ENCODE results near the gene TARBP1. TPM values are rescaled to one million over a fixed set of nuclear protein-coding genes. Genes with fewer than 3 reads are reported as not detected.
A peak's percentile ranks its signal among the peaks of the same experiment; 100 is the strongest.

The TARBP1 gene
- total and polyA plus RNA-seq, 2 of the 4 experiments (the other 2 are of a cell fraction), result 10.6 to 17.7 TPM

GRCh38 chr1:234486858-234487840 lies 8.2 kb upstream of the TARBP1 start:
- Histone ChIP-seq H3K4me1 (ENCODE audit: control insufficient read depth, insufficient read depth, low read length) (peaks cover 4% of the 10 kb centered on the region), H3K36me3 (ENCODE audit: control insufficient read depth, insufficient read depth, low read length) (no peaks in the 10 kb centered on the region), H3K14ac (replicated peaks; ENCODE audit: low read depth, low read length) (no peak overlapping the region; the same call in 1 of the 2 replicates), H3K79me1 (ENCODE audit: low read depth in 1 of 2, low read length in 2 of 2) (no peaks in the 10 kb centered on the region), H3K18ac (ENCODE audit: low read depth, low read length) (peak overlapping the region; percentile 40), H2BK5ac (ENCODE audit: low read depth, low read length, poor library complexity, severe bottlenecking) (no peak overlapping the region), H3K27ac (ENCODE audit: insufficient read depth, low read length) (peak overlapping the region; percentile 4; the same call in 1 of the 2 replicates), H4K8ac (ENCODE audit: low read depth in 2 of 2, low read length in 2 of 2) (peak overlapping the region; percentile 1 to 44; a peak in 2 of 4 replicates), H4K20me1 (ENCODE audit: insufficient read depth, low read length) (no peaks in the 10 kb centered on the region), H2BK15ac (ENCODE audit: low read depth, low read length) (peak overlapping the region; percentile 25; the same call in 2 of the 3 replicates), H3K9ac (ENCODE audit: low read depth, low read length) (peak overlapping the region; percentile 47), H3K4me3 (ENCODE audit: insufficient read depth, low read depth, low read length) (no peak overlapping the region), H3K23ac (ENCODE audit: low read depth, low read length) (peak overlapping the region; percentile 14; the same call in 1 of the 2 replicates), H3K4me2 (ENCODE audit: low read depth, low read length) (peak overlapping the region; percentile 38), H2AK5ac (ENCODE audit: low read depth, low read length) (peak overlapping the region; percentile 5; the same call in 1 of the 2 replicates), H2AFZ (replicated peaks; ENCODE audit: low read length, poor library complexity) (peak overlapping the region; percentile 72), H3K9me1 (ENCODE audit: insufficient read depth, low read length) (no peaks in the 10 kb centered on the region), H4K5ac (ENCODE audit: low read depth, low read length) (peak overlapping the region; percentile 16), H3K9me3 (ENCODE audit: control insufficient read depth, insufficient read depth, low read length) (no peaks in the 10 kb centered on the region), H3K27me3 (ENCODE audit: control insufficient read depth, insufficient read depth, low read length) (no peaks in the 10 kb centered on the region), H2AK9ac (replicated peaks; ENCODE audit: low read depth, low read length, poor library complexity) (peak overlapping the region; percentile 42), H4K91ac (ENCODE audit: insufficient read depth, low read depth, low read length) (0 out of 2 replicates have a peak overlapping the region, but pooled peaks have one; percentile 8), H3K56ac (ENCODE audit: extremely low read depth, insufficient read depth, low read length) (peak overlapping the region; percentile 11; the same call in 1 of the 2 replicates), H3K4ac (ENCODE audit: low read depth, low read length) (peak overlapping the region; percentile 31), H2BK20ac (ENCODE audit: low read depth, low read length) (peak overlapping the region; percentile 5; the same call in 1 of the 2 replicates), H2BK120ac (ENCODE audit: low read depth, low read length) (peak overlapping the region; percentile 40)
- dilution Hi-C loops (cut with HindIII; ENCODE audit: low sequenced_read_pairs, unreplicated experiment), result no loop called here
- CTCF ChIA-PET, result interaction anchor here (0.7 to 1.7 kb wide), 13 partner anchors 8 to 929 kb away, joined by 3 to 11 read pairs (median 3); no protein-coding TSS in a partner anchor
- DNase-seq, result peak; percentile 84
- no TSS peak for BruUV-seq (replicated peaks)
- in situ Hi-C loops (cut with MboI; ENCODE audit: low sequenced_read_pairs), result loop anchor here (25.0 kb wide), 1 partner anchor 375 kb away; no protein-coding TSS in a partner anchor
- ATAC-seq (ENCODE audit: low read depth), result peak; percentile 88
- POLR2A ChIA-PET (ENCODE audit: unreplicated experiment), result interaction anchor here (0.5 kb wide), 1 partner anchor 237 kb away, joined by 3 read pairs; no protein-coding TSS in a partner anchor
- intact Hi-C loops (cut with micrococcal nuclease), result loop anchor here (2.0 kb wide), 1 partner anchor 596 kb away; no protein-coding TSS in a partner anchor
- WGBS, 2 experiments (ENCODE audit: extremely low coverage in 2 of 2, insufficient read length in 1 of 2), result 30% methylated on average over 3 of the region's 12 CpGs; no CpG with 5 or more reads in 1 of the 2 experiments
- TF ChIP-seq BHLHE40 (IDR thresholded peaks at IDR 0.05; ENCODE audit: low read depth, low read length) (peak; percentile 8; the same call in 1 of the 2 replicates), SMC3 (IDR thresholded peaks at IDR 0.05; ENCODE audit: low read depth, low read length) (peak; percentile 73), CEBPB (IDR thresholded peaks at IDR 0.05; ENCODE audit: low read depth, low read length) (peak; percentile 91), USF2 (IDR thresholded peaks at IDR 0.05; ENCODE audit: low read depth, low read length) (no peak), NFE2L2 (IDR thresholded peaks at IDR 0.05; ENCODE audit: low read depth, low read length) (no peak), RAD21 (IDR thresholded peaks at IDR 0.05; ENCODE audit: low read length) (peak; percentile 94), CTCF (conservative IDR thresholded peaks at IDR 0.05; ENCODE audit: low read depth, low read length) (peak; percentile 87), MAZ (IDR thresholded peaks at IDR 0.05; ENCODE audit: borderline replicate concordance, low read depth, low read length) (no peak), FOS (IDR thresholded peaks at IDR 0.05; ENCODE audit: low read depth, low read length) (no peak), RCOR1 (IDR thresholded peaks at IDR 0.05; ENCODE audit: insufficient replicate concordance, low read length) (no peak), MAFK (IDR thresholded peaks at IDR 0.05; ENCODE audit: low read depth, low read length) (no peak), CHD1 (IDR thresholded peaks at IDR 0.05; ENCODE audit: low read depth, low read length) (no peak; the same call in 1 of the 2 replicates)

Measured in IMR-90 (cell line).